Large intestine (tissue), 3 donors: ENCODE measurements around the gene OR12D1. TPM values are rescaled to one million over a fixed set of nuclear protein-coding genes. Genes with fewer than 3 reads are reported as not detected.

Experiments used
- DNase-seq, 2 donors: peaks; one replicate each; pipeline versions ENCODE4 v3.0.0 to v3.0.0-alpha.2; 2013
- H3K27ac ChIP-seq: one replicate; pipeline ENCODE4 v1.5.1; 2013; ENCODE audit warnings: low read length
- H3K27me3 ChIP-seq: 2 replicates; pipeline ENCODE4 v1.6.1; 2013; ENCODE audit warnings: low read length; ENCODE audit not compliant: control insufficient read depth, insufficient read depth
- H3K36me3 ChIP-seq: 2 replicates; pipeline ENCODE4 v1.6.1; 2013; ENCODE audit warnings: low read length; ENCODE audit not compliant: control insufficient read depth, insufficient read depth
- H3K4me1 ChIP-seq: one replicate; pipeline ENCODE4 v1.6.1; 2013; ENCODE audit warnings: low read length; ENCODE audit not compliant: control insufficient read depth, insufficient read depth
- H3K4me3 ChIP-seq: one replicate; pipeline ENCODE4 v1.5.1; 2013; ENCODE audit warnings: low read length
- H3K9me3 ChIP-seq: one replicate; pipeline ENCODE4 v1.6.1; 2013; ENCODE audit warnings: mild to moderate bottlenecking, low read depth, low read length, moderate library complexity; ENCODE audit not compliant: control insufficient read depth
- WGBS: methylation state at CpG from one replicate; pipeline ENCODE4 v1.1.5; 2013; ENCODE audit warnings: low lambda C conversion rate; ENCODE audit not compliant: insufficient coverage; 5-methylcytosine and 5-hydroxymethylcytosine counted together
- polyA plus RNA-seq: library from polyadenylated mRNA; unstranded; fragments of 120-200 nt; gene quantifications from one replicate; pipeline ENCODE4 v1.2.1, GENCODE V29; 2013

OR12D1 gene
- polyA plus RNA-seq, 1 donor: not detected

DNA sequence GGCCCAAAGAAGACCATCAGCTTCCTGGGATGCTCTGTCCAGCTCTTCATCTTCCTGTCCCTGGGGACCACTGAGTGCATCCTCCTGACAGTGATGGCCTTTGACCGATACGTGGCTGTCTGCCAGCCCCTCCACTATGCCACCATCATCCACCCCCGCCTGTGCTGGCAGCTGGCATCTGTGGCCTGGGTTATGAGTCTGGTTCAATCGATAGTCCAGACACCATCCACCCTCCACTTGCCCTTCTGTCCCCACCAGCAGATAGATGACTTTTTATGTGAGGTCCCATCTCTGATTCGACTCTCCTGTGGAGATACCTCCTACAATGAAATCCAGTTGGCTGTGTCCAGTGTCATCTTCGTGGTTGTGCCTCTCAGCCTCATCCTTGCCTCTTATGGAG is 47.3 kb downstream of the OR12D1 start:
- H3K36me3 ChIP-seq: no peaks in the 10 kb centered on the region
- no peak overlapping the region for H3K4me3 ChIP-seq
- no CpG with 5 or more reads among the region's 6 CpGs for WGBS
- H3K9me3 ChIP-seq: no peaks in the 10 kb centered on the region
- DNase-seq: no peak
- H3K27ac ChIP-seq: no peak overlapping the region
- H3K27me3 ChIP-seq: no peaks in the 10 kb centered on the region
- no peaks in the 10 kb centered on the region for H3K4me1 ChIP-seq

DNA sequence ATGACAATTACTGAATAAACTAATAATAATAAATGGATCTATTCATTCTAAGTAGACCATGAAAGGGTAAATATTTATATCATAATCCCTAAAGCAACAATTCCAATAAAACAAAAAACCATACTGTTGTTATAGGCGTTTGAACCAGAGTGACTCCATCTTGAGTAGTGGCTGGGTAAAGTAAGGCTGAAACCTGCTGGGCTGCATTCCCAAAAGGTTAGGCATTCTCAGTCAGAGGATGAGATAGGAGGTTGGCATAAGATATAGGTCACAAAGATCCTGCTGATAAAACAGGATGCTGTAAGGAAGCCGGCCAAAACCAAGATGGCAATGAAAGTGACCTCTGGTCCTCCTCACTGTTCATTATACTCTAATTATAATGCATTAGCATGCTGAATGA is 50.6 kb downstream of the OR12D1 start:
- no CpG with 5 or more reads among the region's 2 CpGs for WGBS
- no peaks in the 10 kb centered on the region for H3K9me3 ChIP-seq
- H3K27me3 ChIP-seq: no peaks in the 10 kb centered on the region
- no peaks in the 10 kb centered on the region for H3K36me3 ChIP-seq
- DNase-seq: no peak
- no peaks in the 10 kb centered on the region for H3K4me1 ChIP-seq
- H3K4me3 ChIP-seq: no peak overlapping the region
- no peak overlapping the region for H3K27ac ChIP-seq

DNA sequence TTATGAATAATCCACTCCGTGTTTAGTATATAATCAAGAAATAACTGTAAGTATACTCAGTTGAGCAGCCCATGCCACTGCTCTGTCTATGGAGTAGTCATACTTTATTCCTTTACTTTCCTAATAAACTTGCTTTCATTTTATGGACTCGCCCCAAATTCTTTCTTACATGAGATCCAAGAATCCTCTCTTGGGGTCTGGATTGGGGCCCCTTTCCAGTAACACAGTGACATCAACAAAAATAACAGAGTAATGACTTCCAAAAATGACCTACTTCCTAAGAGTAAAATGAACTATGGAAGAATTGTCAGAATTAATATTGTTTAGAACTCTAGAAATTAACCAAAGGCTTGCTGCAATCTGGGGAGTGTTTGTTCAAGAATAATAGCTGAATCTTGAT is 51.1 kb downstream of the OR12D1 start:
- no peaks in the 10 kb centered on the region for H3K9me3 ChIP-seq
- no peaks in the 10 kb centered on the region for H3K36me3 ChIP-seq
- no peaks in the 10 kb centered on the region for H3K27me3 ChIP-seq
- DNase-seq: no peak
- no peak overlapping the region for H3K27ac ChIP-seq
- H3K4me3 ChIP-seq: no peak overlapping the region
- H3K4me1 ChIP-seq: no peaks in the 10 kb centered on the region
- 100% methylated on average over 1 of the region's 2 CpGs for WGBS

DNA sequence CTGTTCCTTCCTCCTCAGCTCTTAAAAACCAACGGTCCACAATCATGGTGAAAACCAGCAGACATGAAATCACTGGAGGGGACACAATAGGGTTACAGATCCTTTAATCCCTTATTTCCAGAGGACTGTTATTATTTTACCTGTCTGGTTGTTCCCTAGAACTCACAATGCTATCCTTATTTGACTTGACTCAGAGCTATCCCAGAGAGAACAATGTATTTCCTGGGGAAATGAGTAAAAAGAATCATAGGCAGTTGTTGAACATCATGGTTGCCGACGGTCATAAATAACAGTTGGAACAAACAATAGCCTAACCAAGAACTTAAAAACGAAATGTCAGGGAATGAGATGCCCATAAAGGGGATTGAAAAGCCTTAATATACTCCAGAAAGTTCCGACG is 51.5 kb downstream of the OR12D1 start:
- Histone ChIP-seq H3K27ac (no peak overlapping the region), H3K9me3 (no peaks in the 10 kb centered on the region), H3K4me1 (no peaks in the 10 kb centered on the region), H3K36me3 (no peaks in the 10 kb centered on the region), H3K4me3 (no peak overlapping the region), H3K27me3 (no peaks in the 10 kb centered on the region)
- WGBS: 46% methylated on average over 3 of the region's 6 CpGs
- no peak for DNase-seq

Other genes with a start within 250 kb of the OR12D1 start
- gene OR2J2, start 244.0 kb upstream of the OR12D1 start, polyA plus RNA-seq: not detected
- not detected for gene OR14J1, start 113.2 kb upstream of the OR12D1 start, polyA plus RNA-seq
- not detected for gene OR5V1, start 46.1 kb upstream of the OR12D1 start, polyA plus RNA-seq
- gene OR12D3, start 39.6 kb upstream of the OR12D1 start, polyA plus RNA-seq: not detected
- gene OR12D2, start 19.3 kb upstream of the OR12D1 start, polyA plus RNA-seq: not detected
- not detected for gene OR10C1, start 24.4 kb downstream of the OR12D1 start, polyA plus RNA-seq
- gene OR11A1, start 42.1 kb downstream of the OR12D1 start, polyA plus RNA-seq: not detected
- gene OR2H1, start 42.2 kb downstream of the OR12D1 start, polyA plus RNA-seq: not detected
- gene MAS1L, start 73.0 kb downstream of the OR12D1 start, polyA plus RNA-seq: not detected
- 8.1 TPM for gene UBD, start 144.8 kb downstream of the OR12D1 start, polyA plus RNA-seq
- 0.03 TPM for gene OR2H2, start 170.2 kb downstream of the OR12D1 start, polyA plus RNA-seq
- gene GABBR1, start 218.3 kb downstream of the OR12D1 start, polyA plus RNA-seq: 35.9 TPM
- gene MOG, start 242.2 kb downstream of the OR12D1 start, polyA plus RNA-seq: 0.04 TPM